B cell (primary cell): ENCODE data around the gene CSDE1.

Source experiments
- EZH2 ChIP-seq: IDR thresholded peaks from 2 replicates; pipeline ENCODE4 v1.6.1; 2012; ENCODE audit warnings: borderline replicate concordance, low read depth, mild to moderate bottlenecking, moderate library complexity, low read length; ENCODE audit not compliant: insufficient read depth, poor library complexity, severe bottlenecking
- TF ChIP-seq, protein P1 (sequence below): fragments of 200-600 bp; IDR thresholded peaks from one replicate; pipeline ENCODE4 v1.8.0; 2022; ENCODE audit warnings: antibody characterized with exemption, mild to moderate bottlenecking

DNA sequence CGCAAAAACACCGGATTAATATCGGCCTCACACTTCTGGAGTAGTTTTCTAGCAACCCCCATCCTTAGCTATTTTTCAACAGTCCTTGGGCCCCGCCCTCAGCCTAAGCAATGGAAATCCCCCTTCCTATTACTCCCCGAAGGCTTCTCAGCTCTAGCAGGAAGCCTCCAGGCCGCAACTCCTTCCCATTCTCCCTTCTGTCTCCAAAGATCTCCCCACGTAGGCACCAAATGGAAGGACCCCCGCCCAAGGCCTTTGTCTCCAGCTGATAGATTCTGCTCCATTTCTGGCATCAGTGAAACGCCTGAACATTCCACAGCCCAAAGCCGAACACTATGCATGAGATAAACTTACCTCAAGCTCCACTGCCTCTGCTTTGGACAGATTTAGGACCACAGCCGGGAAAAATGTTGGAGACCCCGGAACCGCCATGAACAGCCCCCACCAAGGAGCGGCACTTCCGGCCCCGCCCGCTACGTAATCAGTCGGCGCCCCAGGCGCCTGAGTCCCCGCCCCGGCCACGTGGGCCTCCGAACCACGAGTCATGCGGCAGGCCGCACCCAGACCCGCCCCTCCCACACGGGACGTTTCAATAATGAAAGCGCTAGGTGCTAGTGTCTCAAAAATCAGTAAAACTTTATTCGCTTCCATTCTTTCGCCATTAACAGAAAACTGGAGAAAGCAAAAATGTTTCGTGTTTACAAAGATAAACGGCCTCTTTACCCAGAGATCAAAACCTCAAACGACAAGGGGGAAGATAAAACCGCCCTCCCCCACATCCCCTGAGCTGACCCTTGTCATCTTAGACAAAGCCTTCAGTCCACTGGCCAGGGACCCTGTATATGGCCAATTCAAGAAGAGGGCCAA lies 41.2 kb downstream of the CSDE1 start, which contains the start of gene NRAS:
- TF ChIP-seq, protein P1, sequence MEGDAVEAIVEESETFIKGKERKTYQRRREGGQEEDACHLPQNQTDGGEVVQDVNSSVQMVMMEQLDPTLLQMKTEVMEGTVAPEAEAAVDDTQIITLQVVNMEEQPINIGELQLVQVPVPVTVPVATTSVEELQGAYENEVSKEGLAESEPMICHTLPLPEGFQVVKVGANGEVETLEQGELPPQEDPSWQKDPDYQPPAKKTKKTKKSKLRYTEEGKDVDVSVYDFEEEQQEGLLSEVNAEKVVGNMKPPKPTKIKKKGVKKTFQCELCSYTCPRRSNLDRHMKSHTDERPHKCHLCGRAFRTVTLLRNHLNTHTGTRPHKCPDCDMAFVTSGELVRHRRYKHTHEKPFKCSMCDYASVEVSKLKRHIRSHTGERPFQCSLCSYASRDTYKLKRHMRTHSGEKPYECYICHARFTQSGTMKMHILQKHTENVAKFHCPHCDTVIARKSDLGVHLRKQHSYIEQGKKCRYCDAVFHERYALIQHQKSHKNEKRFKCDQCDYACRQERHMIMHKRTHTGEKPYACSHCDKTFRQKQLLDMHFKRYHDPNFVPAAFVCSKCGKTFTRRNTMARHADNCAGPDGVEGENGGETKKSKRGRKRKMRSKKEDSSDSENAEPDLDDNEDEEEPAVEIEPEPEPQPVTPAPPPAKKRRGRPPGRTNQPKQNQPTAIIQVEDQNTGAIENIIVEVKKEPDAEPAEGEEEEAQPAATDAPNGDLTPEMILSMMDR = no peak
- no peak for TF ChIP-seq EZH2
